Stimulated activated naive CD4-positive, alpha-beta T cell (primary cell): ENCODE measurements around the gene OR10J4.
"Not testable (repeated sequence)": the region's sequence is repeated elsewhere in the genome, so short reads cannot be mapped to it uniquely, and the experiment has no call there.

Experiments
- DNase-seq, 6 experiments: peaks; one replicate each; lab custom pipeline; 2025; lab: John Stamatoyannopoulos, UW

OR10J4 gene

DNA sequence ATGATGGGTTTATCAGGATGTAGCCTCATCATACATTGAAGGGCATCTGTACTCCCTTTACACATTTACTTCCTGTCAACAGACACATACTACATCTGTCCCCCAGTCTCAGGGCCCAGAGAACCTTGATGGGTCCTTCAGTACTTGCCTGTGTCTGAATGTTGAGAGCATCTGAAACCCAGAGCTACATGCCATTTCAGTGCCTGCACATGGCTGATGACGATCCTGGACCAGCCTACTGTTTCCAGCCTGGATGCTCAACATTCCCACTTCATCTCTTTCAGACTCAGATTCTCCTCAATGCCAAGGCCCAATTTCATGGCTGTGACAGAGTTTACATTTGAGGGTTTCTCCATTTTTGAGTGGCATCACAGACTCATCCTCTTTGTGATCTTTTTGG is at the start of gene OR10J4:
TSS of gene OR10J4 (plus strand) at position 301 of the 400 bp plus-strand sequence.
- DNase-seq: no peak

GRCh38 chr1:159406821-159407220 is 25.2 kb upstream of the OR10J4 start:
- DNase-seq: no peak

- no peak for DNase-seq
Measured at GRCh38 chr1:159408862-159409400, 23.1 kb upstream of the OR10J4 start.

GRCh38 chr1:159421821-159422220 is 10.2 kb upstream of the OR10J4 start:
- no peak for DNase-seq

GRCh38 chr1:159428536-159428935 is 3.5 kb upstream of the OR10J4 start:
- DNase-seq: no peak

DNA sequence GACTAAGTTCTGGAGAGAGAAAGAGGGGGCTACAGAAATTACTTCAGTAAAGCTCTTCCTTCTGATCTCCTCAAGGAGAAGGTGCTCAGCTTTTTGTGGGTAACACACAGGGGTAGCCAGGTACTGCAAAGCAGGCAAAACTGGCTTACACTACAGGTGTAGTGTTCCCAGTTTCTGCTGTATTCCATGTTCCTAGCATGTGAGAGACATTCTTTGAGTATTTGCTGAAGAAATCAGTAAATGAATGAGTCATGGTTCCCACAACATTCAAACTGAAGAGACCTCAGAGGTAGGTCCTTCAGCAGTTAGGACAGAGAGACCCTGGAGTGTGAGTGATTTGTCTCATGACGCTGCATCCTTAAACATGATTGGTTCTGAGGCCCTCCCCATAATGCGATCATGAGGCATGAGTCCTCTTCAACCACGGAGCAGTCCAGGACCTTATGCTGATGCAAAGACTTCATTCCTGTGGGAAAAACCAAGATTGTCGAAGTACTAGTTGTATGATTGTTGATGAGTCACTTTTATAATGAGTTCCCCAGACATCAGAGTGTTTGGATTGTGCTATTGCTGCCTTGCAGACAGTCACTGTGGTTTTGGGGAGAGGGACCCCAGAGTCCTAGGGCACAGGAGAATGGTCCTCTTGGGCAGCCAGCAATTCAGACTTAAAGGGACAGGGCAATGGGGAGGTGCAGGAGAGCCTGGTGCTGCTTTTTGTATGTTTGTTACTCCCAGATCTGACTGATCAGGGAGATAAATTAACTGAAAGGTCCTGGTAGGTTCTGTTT is 2.7 kb upstream of the OR10J4 start:
- DNase-seq: no peak

DNA sequence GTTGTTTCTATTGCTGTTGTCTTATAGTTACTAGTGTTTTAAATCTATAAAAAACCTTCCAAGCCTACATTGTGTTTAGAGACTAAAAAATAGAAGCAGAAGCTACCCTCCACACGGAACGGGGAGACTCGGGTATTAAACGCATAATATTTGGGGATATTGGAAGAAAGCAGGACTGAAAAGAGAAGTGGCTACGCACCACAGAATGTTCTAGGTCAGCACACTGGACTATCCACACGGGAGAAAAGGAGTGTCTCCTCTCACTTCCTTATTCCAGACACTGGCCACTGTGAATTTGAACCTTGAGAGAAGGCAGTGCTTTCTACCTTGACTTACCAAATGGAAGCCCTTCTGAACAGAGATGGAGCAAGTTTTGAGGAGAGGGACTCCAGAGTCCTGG is 1.0 kb upstream of the OR10J4 start:
- no peak for DNase-seq

- DNase-seq: no peak
Measured at GRCh38 chr1:159436469-159436868, 4.5 kb downstream of the OR10J4 start.

DNA sequence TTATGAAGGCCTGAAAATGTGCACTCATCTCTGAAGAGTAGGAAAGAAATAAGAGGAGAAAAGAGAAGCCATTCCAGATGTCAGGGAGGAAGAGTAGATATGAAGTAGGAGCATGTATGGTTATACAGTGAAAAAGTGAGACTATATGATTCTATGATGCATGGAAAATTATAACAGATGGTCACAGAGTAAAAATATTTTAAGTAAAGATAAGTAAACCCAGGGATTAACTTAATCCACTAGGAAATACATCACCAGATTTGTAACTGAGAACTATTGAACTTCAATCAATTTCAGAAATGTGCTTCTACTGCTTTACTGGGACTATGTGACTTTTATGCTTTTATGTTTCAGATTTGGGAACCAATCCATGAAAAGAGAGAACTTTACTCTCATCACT is 7.4 kb downstream of the OR10J4 start, which contains the start of gene OR10J1:
TSS of gene OR10J1 (plus strand) at position 301 of the 400 bp plus-strand sequence. CDS start at position 371, 70 bp downstream.
- no peak for DNase-seq

- no peak for DNase-seq
Measured at GRCh38 chr1:159441360-159441759, 9.4 kb downstream of the OR10J4 start.

DNA sequence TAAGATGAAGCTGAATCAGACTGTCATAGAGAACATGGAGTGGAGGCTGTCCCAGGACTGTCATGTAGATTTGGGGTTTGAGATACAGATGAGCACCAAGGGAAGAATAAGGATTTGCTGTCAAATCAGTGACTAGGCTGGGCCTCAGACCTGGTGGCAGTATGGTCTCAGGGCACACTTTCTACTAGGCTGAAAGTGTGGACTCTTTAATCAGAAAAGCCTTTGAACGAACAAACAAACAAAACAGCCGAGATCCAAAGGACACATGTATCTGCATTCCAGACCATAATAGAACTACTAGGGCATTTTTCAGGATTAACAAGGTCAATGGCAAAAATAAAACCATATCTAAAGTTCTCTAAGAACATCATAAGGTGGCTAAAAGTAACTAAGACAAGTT is 10.4 kb downstream of the OR10J4 start:
- no peak for DNase-seq

- no peak for DNase-seq
Measured at GRCh38 chr1:159443066-159443750, 11.2 kb downstream of the OR10J4 start.

GRCh38 chr1:159444511-159444910 is 12.5 kb downstream of the OR10J4 start:
- DNase-seq: no peak

DNA sequence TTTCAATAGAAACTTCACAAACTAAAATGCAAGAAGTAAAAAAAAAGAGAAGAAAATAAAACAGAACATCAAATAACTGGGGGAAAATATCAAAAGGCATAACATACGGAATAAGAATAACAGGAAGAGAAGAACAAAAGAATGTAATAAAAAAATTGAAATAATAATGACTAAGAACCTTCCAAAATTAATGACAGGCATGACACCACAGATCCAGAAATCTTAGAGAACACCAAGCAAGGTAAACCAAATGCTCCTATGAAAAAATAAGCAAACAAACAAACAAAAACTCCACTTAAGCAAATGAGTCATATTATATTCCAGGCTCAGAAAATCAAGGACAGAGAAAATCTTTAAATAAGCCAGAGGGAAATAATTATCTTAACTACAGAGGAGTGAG is 16.2 kb downstream of the OR10J4 start:
- DNase-seq: no peak

GRCh38 chr1:159449605-159450004 is 17.6 kb downstream of the OR10J4 start:
- not testable (repeated sequence) for DNase-seq

DNA sequence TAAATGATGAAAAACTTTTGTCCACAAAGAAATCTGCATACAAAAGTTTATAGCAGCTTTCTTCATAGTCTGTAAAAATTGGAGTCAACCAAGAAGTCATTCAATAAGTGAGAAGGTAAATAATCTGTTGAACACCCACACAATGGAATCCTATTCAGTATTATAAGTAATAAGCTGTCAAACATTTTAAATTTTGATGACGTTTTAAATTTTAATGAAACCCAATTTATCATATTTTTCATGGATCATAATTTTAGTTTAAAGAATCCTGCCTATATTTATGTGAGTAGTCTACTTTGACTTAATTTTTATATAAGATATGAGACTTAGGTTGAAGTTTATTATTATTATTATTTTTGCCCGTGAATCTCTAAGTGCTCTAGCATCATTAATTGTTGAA is 27.5 kb downstream of the OR10J4 start:
- no peak for DNase-seq

DNA sequence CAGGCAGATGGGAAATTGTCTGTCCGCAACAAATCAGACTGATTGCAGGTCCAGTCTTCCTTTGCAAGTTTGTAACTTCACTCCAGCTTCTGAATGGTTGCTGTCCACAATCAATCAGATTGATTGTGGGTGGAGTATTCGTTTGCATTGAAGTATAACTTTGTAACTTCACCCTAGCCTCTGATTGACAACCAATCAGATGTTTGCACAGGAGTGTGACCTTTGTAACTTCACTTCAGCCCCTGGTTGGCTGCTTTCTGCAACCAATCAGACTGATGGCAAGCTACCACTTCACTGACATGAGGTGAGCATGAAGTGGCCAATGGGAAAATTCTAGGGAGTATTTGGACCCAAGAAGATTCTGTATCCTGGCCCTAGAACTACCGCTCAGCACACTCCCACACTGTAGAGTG is 33.2 kb downstream of the OR10J4 start:
- no peak for DNase-seq

GRCh38 chr1:159468321-159468720 is 36.3 kb downstream of the OR10J4 start:
- DNase-seq: no peak

DNA sequence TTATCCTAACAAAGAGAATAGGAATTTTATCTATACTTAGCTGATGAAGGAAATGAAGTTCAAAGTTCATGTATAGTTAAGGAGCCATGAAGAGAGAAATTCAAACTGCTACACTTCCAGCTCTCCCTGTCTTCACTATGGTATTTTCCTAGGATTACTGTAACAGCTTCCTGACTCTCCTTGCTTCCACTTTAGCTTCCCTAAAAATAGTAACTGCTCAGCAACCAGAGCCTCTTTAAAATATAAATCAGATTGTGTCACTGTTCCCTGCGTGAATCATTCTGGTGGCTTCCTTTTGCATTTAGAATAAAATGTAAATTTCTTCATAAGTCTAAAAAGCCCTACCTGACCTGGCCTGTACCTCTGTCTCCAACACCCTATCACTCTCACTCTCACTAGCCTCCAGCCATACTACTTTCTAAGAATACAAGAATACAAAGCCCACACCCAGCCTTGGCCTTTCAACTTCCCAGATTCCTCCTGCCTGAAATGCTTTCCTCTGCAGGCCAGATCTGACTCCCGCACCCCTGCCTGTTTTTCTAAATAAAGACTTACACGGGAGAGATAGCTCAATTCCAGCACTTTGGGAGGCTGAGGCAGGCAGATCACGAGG is 38.0 kb downstream of the OR10J4 start:
- no peak for DNase-seq

GRCh38 chr1:159473335-159473734 is 41.3 kb downstream of the OR10J4 start:
- no peak for DNase-seq

GRCh38 chr1:159474926-159475325 is 42.9 kb downstream of the OR10J4 start:
- DNase-seq: no peak
